ENCODE data around the gene BABAM2. TPM values are rescaled to one million over a fixed set of nuclear protein-coding genes. Genes with fewer than 3 reads are reported as not detected.

Gene BABAM2
- total RNA-seq, 1 donor: 38.4 TPM

DNA sequence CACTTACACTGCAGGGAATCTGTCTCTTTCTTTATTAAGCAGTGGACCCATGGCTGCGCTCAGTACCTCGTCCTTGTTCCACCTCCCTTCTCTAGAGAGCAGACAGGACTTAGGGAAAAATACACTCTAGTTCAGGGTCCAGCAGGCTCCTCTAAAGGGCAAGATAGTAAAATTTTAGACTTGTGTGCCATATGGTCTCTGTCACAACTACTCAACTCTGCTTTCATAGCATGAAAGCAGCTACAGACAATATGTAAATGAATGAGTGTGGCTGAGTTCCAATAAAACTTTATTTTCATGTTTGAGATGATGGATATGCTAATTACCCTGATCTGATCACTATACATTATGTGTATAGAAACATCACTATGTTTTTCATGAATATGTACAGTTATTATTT is 163.1 kb downstream of the BABAM2 start:
- no peak overlapping the region for H3K4me3 ChIP-seq (ENCODE audit: low read length)
- H3K27me3 ChIP-seq (ENCODE audit: insufficient read depth, low read length): no peaks in the 10 kb centered on the region
- H3K4me1 ChIP-seq (ENCODE audit: insufficient read depth, low read length): peaks cover under 1% of the 10 kb centered on the region
- H3K9me3 ChIP-seq (ENCODE audit: low read depth, low read length): no peaks in the 10 kb centered on the region

DNA sequence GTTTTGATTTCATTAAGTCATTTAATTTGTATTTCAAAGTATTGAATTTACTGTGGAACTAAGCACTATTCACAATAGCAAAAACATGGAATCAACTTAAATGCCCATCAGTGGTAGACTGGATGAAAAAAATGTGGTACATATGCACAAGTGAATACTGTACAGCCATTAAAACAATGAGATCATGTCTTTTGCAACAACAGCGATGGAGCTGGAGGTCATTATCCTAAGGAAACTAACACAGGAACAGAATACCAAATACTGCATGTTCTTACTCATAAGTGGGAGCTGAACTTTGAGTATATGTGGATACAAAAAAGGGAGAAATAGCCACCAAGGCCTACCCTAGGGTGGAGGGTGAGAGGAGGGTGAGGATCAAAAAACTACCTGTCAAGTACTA is 164.4 kb downstream of the BABAM2 start:
- Histone ChIP-seq H3K4me3 (ENCODE audit: low read length) (no peak overlapping the region), H3K27me3 (ENCODE audit: insufficient read depth, low read length) (no peaks in the 10 kb centered on the region), H3K4me1 (ENCODE audit: insufficient read depth, low read length) (no peaks in the 10 kb centered on the region), H3K9me3 (ENCODE audit: low read depth, low read length) (no peaks in the 10 kb centered on the region)

DNA sequence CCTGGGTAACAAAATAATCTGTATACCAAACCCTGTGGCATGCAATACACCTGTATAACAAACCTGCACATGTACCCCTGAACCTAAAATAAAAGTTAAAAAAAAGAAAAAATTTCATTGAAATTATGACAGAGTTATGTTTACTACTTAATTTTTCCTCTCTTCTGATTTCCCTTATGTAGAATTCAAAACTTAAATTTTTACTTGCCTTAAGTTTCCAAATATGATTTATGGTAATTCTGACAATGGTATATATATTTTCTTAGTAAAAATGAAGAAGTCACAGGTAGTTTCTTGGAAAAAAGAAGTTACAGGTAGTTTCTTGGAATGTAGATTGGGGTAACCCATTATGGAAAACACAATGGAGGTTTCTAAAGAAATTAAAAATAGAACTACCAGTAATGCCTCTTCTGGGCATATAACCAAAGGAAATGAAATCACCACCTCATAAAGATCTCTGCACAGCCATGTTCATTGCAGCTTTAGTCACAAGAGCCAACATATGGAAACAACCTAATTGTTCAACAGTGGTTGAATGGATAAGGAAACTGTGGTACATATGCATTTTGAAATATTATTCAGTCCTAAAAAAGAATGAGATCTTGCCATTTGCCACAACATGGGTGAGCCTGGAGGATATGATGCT is 164.9 kb downstream of the BABAM2 start:
- no peaks in the 10 kb centered on the region for H3K4me1 ChIP-seq (ENCODE audit: insufficient read depth, low read length)
- no peaks in the 10 kb centered on the region for H3K9me3 ChIP-seq (ENCODE audit: low read depth, low read length)
- no peak overlapping the region for H3K4me3 ChIP-seq (ENCODE audit: low read length)
- H3K27me3 ChIP-seq (ENCODE audit: insufficient read depth, low read length): no peaks in the 10 kb centered on the region

DNA sequence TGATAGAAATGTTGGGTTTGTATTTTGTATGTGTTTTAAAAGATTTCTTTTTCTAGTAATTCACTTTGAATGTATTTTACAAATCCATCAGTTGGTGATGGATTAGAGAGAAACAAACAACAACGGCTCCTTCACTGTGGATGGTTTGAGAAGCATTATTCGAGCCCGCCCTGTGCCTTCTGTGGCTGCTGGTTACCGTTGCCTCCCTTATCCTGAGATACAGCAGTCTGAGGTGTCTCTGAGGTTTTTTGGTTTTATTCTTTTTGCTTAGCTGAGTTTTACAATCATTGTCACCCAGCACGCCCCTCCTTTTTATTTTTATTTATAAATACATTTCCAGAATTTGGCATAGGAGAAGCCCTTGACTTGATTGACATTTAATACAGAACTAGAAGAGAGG is 168.3 kb downstream of the BABAM2 start:
- H3K4me1 ChIP-seq (ENCODE audit: insufficient read depth, low read length): no peaks in the 10 kb centered on the region
- H3K9me3 ChIP-seq (ENCODE audit: low read depth, low read length): no peaks in the 10 kb centered on the region
- H3K27me3 ChIP-seq (ENCODE audit: insufficient read depth, low read length): no peaks in the 10 kb centered on the region

DNA sequence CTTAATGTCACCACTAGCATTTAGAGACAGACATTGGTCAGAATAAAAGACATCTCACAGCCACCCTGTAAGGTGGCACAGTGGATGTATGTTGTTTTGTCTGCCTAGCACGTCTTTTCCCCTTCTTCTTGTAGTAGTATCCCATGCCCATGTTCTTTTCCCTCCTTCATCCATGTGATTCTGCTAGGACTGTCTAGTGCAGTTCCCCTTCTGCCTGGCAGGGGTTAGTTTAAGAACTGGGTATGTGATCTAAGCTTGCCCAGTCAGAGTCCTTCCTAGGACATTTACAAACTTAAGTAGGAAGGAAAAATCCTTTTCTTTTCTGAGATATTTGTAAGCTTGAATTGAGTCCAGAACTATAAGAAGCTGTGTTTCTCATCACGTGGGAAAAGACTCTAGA is 172.3 kb downstream of the BABAM2 start:
- Histone ChIP-seq H3K4me1 (ENCODE audit: insufficient read depth, low read length) (no peaks in the 10 kb centered on the region), H3K9me3 (ENCODE audit: low read depth, low read length) (no peaks in the 10 kb centered on the region), H3K27me3 (ENCODE audit: insufficient read depth, low read length) (no peaks in the 10 kb centered on the region), H3K4me3 (ENCODE audit: low read length) (no peak overlapping the region)

More for the DNA sequence above, 168.3 kb downstream of the BABAM2 start:
- H3K4me3 ChIP-seq (ENCODE audit: low read length): no peak overlapping the region

DNA sequence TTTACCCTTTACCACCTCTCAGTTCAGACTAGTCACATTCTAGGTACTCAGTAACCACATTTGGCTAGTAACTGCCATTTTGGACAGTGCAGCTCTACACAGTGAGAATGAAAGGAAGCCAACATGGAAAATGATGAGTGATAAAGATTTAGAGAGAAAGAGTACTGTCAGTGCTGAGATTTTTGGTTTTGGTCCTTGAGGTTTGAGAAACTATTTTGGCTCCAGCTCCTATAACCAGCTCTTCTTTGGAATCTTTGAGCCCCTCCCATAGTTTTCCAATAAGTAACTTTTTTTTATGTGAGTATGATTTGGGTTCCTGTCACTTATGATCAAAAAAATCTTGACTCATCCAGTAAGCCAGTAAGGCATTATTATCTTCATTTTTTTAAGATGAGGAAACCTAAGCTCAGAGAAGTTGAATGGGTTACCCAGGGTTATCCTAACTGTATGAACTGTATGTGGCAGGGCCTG is 173.0 kb downstream of the BABAM2 start:
- Histone ChIP-seq H3K27me3 (ENCODE audit: insufficient read depth, low read length) (no peaks in the 10 kb centered on the region), H3K4me1 (ENCODE audit: insufficient read depth, low read length) (no peaks in the 10 kb centered on the region), H3K4me3 (ENCODE audit: low read length) (no peak overlapping the region), H3K9me3 (ENCODE audit: low read depth, low read length) (no peaks in the 10 kb centered on the region)

DNA sequence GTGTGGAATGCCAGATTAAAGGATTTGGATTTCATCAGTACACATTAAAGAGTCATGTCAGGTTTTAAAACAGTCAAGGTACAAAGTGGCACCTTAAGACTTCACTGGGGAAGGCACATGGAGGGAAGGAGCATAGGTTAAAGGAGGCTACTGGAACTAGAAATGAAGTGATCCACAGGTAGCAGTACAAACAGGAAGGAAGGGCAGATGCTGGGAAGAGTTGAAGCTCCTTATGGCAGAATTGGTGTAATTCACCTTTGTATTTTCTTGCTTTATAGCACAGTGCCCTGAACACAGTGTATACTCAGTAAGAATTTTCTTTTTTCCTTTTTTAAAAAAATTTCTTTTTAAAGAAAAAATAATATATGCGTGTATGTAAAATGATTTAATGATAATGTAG is 177.1 kb downstream of the BABAM2 start:
- Histone ChIP-seq H3K27me3 (ENCODE audit: insufficient read depth, low read length) (no peaks in the 10 kb centered on the region), H3K9me3 (ENCODE audit: low read depth, low read length) (no peaks in the 10 kb centered on the region), H3K4me1 (ENCODE audit: insufficient read depth, low read length) (no peaks in the 10 kb centered on the region)

DNA sequence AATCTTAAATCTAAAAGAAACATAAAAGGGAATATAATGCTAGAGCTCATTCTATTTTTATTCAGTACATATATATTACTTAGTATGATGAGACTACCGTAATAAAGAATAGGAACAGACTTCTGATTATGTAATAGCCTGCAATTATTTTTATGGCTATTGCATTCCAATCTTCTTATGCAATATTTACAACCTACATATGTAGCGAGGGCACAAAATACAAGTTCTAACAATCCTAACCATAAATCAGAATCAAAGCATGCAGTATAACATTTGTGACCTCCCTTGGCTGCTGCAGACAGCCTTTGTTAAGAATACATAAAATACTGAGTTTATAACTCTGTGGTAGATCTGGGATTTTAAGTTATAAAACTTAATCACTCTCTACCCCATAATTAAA is 177.6 kb downstream of the BABAM2 start:
- no peaks in the 10 kb centered on the region for H3K27me3 ChIP-seq (ENCODE audit: insufficient read depth, low read length)
- no peak overlapping the region for H3K4me3 ChIP-seq (ENCODE audit: low read length)
- H3K9me3 ChIP-seq (ENCODE audit: low read depth, low read length): no peaks in the 10 kb centered on the region
- H3K4me1 ChIP-seq (ENCODE audit: insufficient read depth, low read length): no peaks in the 10 kb centered on the region

More for the DNA sequence above, 177.1 kb downstream of the BABAM2 start:
- no peak overlapping the region for H3K4me3 ChIP-seq (ENCODE audit: low read length)

DNA sequence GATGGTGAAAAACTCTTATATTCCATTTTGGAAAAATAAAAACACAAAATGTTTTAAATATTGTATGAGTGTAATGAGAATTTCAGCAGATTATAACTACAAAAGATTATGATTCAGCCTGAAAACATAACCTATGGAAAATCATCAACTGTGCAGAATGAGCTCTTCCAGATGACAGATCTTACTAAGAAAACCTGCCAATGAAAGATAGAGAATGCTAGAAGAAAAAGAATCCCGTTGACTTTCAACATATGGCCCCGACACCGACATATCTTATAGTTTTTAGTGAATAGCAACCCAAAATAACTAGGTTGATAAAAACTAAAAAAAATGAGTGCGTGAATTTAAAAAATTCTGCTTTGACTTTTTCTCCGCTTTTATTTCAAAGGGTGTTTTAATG is 178.0 kb downstream of the BABAM2 start:
- no peaks in the 10 kb centered on the region for H3K4me1 ChIP-seq (ENCODE audit: insufficient read depth, low read length)
- no peak overlapping the region for H3K4me3 ChIP-seq (ENCODE audit: low read length)
- H3K9me3 ChIP-seq (ENCODE audit: low read depth, low read length): no peaks in the 10 kb centered on the region
- no peaks in the 10 kb centered on the region for H3K27me3 ChIP-seq (ENCODE audit: insufficient read depth, low read length)

DNA sequence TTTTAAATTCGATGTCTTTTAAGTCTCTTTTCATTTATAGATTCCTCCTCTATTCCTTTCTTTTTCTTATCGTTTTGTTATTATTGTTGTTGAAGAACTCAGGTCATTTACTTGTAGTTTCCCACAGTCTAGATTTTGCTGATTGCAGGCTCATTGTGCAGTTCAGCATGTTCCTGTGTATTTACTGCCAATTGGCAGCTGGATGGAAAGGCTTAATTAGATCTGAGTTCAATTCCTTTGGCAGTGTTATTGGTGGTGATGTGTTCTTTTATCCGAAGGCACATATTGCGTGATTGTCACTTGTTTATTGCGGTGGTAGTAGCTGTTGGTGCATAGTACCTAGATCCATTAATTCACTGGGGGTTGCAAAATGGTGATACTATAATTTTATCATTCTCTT is 180.7 kb downstream of the BABAM2 start:
- Histone ChIP-seq H3K4me3 (ENCODE audit: low read length) (no peak overlapping the region), H3K27me3 (ENCODE audit: insufficient read depth, low read length) (no peaks in the 10 kb centered on the region), H3K9me3 (ENCODE audit: low read depth, low read length) (no peaks in the 10 kb centered on the region), H3K4me1 (ENCODE audit: insufficient read depth, low read length) (no peaks in the 10 kb centered on the region)

DNA sequence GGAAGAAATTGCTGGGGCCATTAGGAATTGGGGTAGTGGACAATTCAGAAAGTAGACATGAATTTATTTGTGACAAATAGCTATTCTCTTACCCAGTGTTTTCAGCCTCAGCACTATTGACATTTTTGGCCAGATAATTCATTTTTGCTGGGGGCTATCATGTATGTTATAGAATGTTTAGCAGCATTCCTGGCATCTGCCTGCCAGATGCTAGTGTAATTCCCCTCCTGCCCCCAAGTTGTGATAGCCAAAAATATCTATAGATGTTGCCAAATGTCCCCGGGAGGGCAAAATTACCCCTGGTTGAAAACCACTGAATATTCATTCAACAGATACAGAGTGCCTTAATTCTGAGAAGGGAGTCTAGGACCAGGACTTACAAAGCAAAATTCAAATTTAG is 183.6 kb downstream of the BABAM2 start:
- Histone ChIP-seq H3K9me3 (ENCODE audit: low read depth, low read length) (no peaks in the 10 kb centered on the region), H3K4me1 (ENCODE audit: insufficient read depth, low read length) (peaks cover 3% of the 10 kb centered on the region), H3K27me3 (ENCODE audit: insufficient read depth, low read length) (no peaks in the 10 kb centered on the region), H3K4me3 (ENCODE audit: low read length) (no peak overlapping the region)

DNA sequence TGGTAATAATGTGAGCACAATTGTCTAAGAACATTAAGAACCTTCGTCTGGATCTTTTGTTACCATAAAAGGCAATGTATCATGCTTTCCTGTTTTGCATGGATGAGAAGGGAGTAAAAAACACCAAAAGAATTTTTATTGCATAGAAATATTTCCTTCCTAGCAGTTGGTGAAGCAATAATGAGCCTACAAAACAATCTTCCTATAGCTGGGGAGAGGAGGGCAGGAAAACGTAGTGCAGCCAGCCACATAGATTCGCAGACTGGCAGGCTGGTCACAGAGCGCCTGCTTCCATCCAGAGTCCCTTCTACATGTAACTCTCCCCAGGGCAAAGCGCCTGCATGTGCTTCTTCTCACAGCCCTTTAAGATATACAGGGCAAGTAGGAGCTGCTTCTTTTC is 190.4 kb downstream of the BABAM2 start:
- no peak overlapping the region for H3K4me3 ChIP-seq (ENCODE audit: low read length)
- no peaks in the 10 kb centered on the region for H3K9me3 ChIP-seq (ENCODE audit: low read depth, low read length)
- peaks cover 26% of the 10 kb centered on the region for H3K4me1 ChIP-seq (ENCODE audit: insufficient read depth, low read length)
- H3K27me3 ChIP-seq (ENCODE audit: insufficient read depth, low read length): no peaks in the 10 kb centered on the region

DNA sequence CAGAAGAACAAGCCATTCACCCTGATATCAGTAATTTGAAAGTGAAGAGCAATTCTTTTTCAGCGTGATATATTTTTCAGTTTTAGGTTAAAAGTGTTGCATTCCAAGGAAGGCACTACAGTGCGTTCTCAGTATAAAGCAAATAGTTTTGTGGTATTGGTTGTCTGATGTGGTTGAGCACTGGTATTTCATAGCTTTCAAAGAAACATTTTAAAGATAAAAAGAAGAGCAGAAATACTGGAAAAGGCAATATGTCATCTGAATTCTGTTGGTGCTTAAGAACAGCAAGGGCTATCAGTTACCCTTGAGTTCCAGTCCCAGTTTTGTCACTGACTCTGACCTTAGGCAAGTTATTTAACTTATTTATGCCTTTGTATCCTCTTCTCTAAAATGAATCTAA is 191.6 kb downstream of the BABAM2 start:
- H3K4me1 ChIP-seq (ENCODE audit: insufficient read depth, low read length): peaks cover 26% of the 10 kb centered on the region
- H3K9me3 ChIP-seq (ENCODE audit: low read depth, low read length): no peaks in the 10 kb centered on the region
- no peaks in the 10 kb centered on the region for H3K27me3 ChIP-seq (ENCODE audit: insufficient read depth, low read length)
- no peak overlapping the region for H3K4me3 ChIP-seq (ENCODE audit: low read length)

DNA sequence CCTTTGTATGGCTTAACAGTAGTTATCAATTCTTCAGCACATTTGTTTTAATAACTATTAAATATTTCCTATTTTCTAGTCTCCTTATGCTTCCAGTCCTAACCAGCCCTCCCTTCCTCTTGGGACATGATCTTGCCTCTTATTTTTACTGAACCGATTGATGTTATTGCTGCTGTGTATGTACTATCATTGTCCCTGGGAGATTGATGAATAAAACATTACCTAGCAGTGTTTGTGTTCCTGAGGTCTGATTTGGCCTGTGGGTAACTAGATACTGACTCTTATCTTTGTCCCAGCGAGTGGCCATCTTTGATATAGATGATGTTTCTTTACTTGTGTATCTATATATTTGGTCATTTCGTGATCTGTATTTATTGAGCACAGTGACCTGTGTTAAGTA is 192.9 kb downstream of the BABAM2 start:
- no peaks in the 10 kb centered on the region for H3K27me3 ChIP-seq (ENCODE audit: insufficient read depth, low read length)
- H3K4me3 ChIP-seq (ENCODE audit: low read length): no peak overlapping the region
- peaks cover 25% of the 10 kb centered on the region for H3K4me1 ChIP-seq (ENCODE audit: insufficient read depth, low read length)
- H3K9me3 ChIP-seq (ENCODE audit: low read depth, low read length): no peaks in the 10 kb centered on the region

DNA sequence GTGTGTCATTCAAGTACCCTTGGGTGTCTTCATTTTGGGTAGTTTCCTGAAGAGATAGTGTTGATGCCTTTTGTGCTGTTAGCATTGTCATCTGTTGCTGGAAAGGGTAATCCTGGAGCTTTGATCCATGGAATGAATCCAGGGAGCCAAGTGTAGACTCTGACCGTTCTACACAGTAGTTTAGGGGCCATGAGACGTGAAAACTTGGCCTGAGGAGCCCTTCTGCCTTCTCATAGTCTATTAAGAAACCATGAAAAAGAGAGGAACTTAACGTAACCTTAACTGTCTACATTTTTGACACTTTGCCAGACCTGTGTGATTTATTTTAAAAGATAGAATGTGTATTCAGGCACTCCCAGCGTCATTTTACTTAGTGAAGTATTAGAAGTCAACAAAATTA is 194.0 kb downstream of the BABAM2 start:
- peaks cover 23% of the 10 kb centered on the region for H3K4me1 ChIP-seq (ENCODE audit: insufficient read depth, low read length)
- H3K9me3 ChIP-seq (ENCODE audit: low read depth, low read length): no peaks in the 10 kb centered on the region
- H3K27me3 ChIP-seq (ENCODE audit: insufficient read depth, low read length): no peaks in the 10 kb centered on the region
- H3K4me3 ChIP-seq (ENCODE audit: low read length): no peak overlapping the region

DNA sequence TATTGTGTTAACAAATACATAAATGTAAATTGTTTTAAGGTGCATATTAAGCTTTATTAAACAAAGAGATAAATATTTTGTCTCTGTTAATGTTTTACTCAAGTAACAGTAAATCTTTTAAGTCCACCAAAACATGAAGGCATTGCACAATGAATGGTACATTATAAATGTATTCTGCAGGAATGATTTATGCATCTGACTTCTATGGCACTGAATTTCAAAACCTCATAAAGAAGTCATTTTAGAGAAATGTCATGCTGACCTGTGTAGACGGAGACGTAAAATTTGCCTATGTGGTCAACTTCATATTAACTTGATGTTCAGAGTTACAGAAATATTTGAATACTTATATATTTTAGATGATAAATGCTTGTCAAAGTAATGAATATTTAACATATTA is 194.7 kb downstream of the BABAM2 start:
- Histone ChIP-seq H3K4me3 (ENCODE audit: low read length) (no peak overlapping the region), H3K27me3 (ENCODE audit: insufficient read depth, low read length) (no peaks in the 10 kb centered on the region), H3K4me1 (ENCODE audit: insufficient read depth, low read length) (peaks cover 20% of the 10 kb centered on the region), H3K9me3 (ENCODE audit: low read depth, low read length) (no peaks in the 10 kb centered on the region)

Measured in mononuclear cell (primary cell).